KMS-11 (cell line): ENCODE data around the gene PNPLA7.
"Not testable (repeated sequence)": the region's sequence is repeated elsewhere in the genome, so short reads cannot be mapped to it uniquely, and the experiment has no call there.

ENCODE experiments used
- H2AFZ ChIP-seq: fragments of 200-600 bp; sonication (generic); 2 replicates; pipeline ENCODE4 v1.6.1; 2016; ENCODE audit warnings: antibody characterized with exemption, mixed run types, low read depth
- H3K27ac ChIP-seq: fragments of 200-600 bp; sonication (generic); 2 replicates; pipeline ENCODE4 v1.6.1; 2016; ENCODE audit warnings: mild to moderate bottlenecking, mixed run types
- H3K27me3 ChIP-seq: fragments of 200-600 bp; sonication (generic); 2 replicates; pipeline ENCODE4 v1.6.1; 2017; ENCODE audit warnings: mild to moderate bottlenecking, low read depth, mixed run types, moderate library complexity; ENCODE audit not compliant: insufficient read depth
- H3K36me3 ChIP-seq: fragments of 200-600 bp; sonication (generic); 2 replicates; pipeline ENCODE4 v1.6.1; 2017; ENCODE audit warnings: mild to moderate bottlenecking, mixed run types; ENCODE audit not compliant: insufficient read depth
- H3K4me1 ChIP-seq: fragments of 200-600 bp; sonication (generic); 2 replicates; pipeline ENCODE4 v1.6.1; 2016; ENCODE audit warnings: mild to moderate bottlenecking, low read depth, mixed run types; ENCODE audit not compliant: poor library complexity, severe bottlenecking
- H3K4me2 ChIP-seq: fragments of 200-600 bp; sonication (generic); 2 replicates; pipeline ENCODE4 v1.7.0; 2016; ENCODE audit warnings: mild to moderate bottlenecking, mixed run types
- H3K4me3 ChIP-seq: fragments of 200-600 bp; sonication (generic); IDR thresholded peaks from 2 replicates; pipeline ENCODE4 v1.6.1; 2017; ENCODE audit warnings: low read depth, low read length, mixed read lengths; ENCODE audit not compliant: insufficient read depth
- H3K79me2 ChIP-seq: fragments of 200-600 bp; sonication (generic); 2 replicates; pipeline ENCODE4 v1.6.1; 2016; ENCODE audit warnings: low read depth, mixed run types; ENCODE audit not compliant: insufficient read depth
- H3K9ac ChIP-seq: fragments of 200-600 bp; sonication (generic); 2 replicates; pipeline ENCODE4 v1.6.1; 2016; ENCODE audit warnings: mild to moderate bottlenecking, mixed run types
- H4K20me1 ChIP-seq: fragments of 200-600 bp; sonication (generic); 2 replicates; pipeline ENCODE4 v1.6.1; 2016; ENCODE audit warnings: mild to moderate bottlenecking, mixed run types; ENCODE audit not compliant: insufficient read depth
- TF ChIP-seq, protein P1 (sequence below): fragments of 200-600 bp; sonication (generic); conservative IDR thresholded peaks from 2 replicates; pipeline ENCODE4 v1.6.1; 2017; ENCODE audit warnings: low read depth, mild to moderate bottlenecking, antibody characterized with exemption, low read length, moderate library complexity, mixed read lengths

Gene PNPLA7

DNA sequence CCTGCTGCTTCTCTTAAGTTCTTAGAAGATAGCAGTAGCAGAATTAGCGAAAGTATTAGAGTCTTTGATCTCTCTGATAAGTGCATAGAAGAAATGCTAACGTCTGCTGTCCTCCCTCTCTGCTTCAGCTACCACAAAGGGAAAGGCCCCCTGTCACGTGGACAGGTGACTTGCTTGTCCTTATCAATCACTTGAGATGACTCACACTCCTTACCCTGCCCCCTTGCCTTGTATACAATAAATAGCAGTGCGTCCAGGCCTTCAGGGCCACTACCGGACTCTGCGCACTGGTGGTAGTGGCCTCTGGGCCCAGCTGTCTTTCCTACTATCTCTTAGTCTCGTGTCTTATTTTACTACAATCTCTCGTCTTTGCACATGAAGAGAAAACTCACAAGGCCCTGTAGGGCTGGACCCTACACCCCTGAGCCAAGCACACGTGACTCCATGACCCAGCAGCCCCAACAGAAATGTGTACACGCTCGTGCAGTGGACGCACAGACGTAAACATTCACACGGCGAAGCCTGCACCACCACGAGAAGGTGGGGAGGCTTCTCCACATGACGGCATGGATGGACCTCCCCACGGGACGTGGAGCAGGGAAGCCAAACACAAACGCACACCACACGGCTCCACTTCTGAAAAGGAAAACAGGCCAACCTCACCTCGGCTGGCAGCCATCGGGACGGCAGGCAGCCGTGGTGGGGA, 38.3 kb downstream of the PNPLA7 start:
- Histone ChIP-seq H2AFZ (no peak overlapping the region), H3K4me2 (peak overlapping the region; percentile 97), H3K4me3 (no peak overlapping the region), H3K4me1 (peaks cover 46% of the 10 kb centered on the region), H3K36me3 (no peaks in the 10 kb centered on the region), H3K27me3 (no peaks in the 10 kb centered on the region), H4K20me1 (no peaks in the 10 kb centered on the region), H3K9ac (no peak overlapping the region), H3K27ac (peak overlapping the region; percentile 91), H3K79me2 (no peaks in the 10 kb centered on the region)
- TF ChIP-seq, protein P1, sequence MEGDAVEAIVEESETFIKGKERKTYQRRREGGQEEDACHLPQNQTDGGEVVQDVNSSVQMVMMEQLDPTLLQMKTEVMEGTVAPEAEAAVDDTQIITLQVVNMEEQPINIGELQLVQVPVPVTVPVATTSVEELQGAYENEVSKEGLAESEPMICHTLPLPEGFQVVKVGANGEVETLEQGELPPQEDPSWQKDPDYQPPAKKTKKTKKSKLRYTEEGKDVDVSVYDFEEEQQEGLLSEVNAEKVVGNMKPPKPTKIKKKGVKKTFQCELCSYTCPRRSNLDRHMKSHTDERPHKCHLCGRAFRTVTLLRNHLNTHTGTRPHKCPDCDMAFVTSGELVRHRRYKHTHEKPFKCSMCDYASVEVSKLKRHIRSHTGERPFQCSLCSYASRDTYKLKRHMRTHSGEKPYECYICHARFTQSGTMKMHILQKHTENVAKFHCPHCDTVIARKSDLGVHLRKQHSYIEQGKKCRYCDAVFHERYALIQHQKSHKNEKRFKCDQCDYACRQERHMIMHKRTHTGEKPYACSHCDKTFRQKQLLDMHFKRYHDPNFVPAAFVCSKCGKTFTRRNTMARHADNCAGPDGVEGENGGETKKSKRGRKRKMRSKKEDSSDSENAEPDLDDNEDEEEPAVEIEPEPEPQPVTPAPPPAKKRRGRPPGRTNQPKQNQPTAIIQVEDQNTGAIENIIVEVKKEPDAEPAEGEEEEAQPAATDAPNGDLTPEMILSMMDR = no peak

DNA sequence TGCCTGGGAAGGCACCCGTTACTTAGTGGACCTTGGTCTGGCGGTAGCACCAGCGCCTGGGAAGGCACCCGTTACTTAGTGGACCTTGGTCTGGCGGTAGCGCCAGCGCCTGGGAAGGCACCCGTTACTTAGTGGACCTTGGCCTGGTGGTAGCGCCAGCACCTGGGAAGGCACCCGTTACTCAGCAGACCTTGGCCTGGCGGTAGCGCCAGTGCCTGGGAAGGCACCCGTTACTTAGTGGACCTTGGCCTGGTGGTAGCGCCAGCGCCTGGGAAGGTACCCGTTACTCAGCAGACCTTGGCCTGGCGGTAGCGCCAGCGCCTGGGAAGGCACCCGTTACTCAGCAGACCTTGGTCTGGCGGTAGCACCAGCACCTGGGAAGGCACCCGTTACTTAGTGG, 39.1 kb downstream of the PNPLA7 start:
- peaks cover 40% of the 10 kb centered on the region for H3K4me1 ChIP-seq
- not testable (repeated sequence) for H3K4me2 ChIP-seq, H3K27ac ChIP-seq, H3K79me2 ChIP-seq, H3K27me3 ChIP-seq, H3K9ac ChIP-seq, H4K20me1 ChIP-seq, H2AFZ ChIP-seq, H3K4me3 ChIP-seq, H3K36me3 ChIP-seq

DNA sequence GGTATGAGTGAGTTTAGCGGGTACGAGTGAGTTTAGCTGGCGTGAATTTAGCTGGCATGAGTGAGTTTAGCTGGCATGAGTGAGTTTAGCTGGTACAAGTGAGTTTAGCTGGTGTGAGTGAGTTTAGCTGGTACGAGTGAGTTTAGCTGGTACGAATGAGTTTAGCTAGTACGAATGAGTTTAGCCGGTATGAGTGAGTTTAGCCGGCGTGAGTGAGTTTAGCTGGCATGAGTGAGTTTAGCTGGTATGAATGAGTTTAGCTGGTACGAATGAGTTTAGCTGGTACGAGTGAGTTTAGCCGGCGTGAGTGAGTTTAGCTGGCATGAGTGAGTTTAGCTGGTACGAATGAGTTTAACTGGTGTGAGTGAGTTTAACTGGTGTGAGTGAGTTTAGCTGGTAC, 41.0 kb downstream of the PNPLA7 start:
- H4K20me1 ChIP-seq = no peaks in the 10 kb centered on the region
- H3K4me3 ChIP-seq = no peak overlapping the region
- no peaks in the 10 kb centered on the region for H3K27me3 ChIP-seq
- no peak overlapping the region for H2AFZ ChIP-seq
- no peak overlapping the region for H3K4me2 ChIP-seq
- H3K9ac ChIP-seq = no peak overlapping the region
- no peaks in the 10 kb centered on the region for H3K79me2 ChIP-seq
- H3K4me1 ChIP-seq = peaks cover 28% of the 10 kb centered on the region
- no peaks in the 10 kb centered on the region for H3K36me3 ChIP-seq
- TF ChIP-seq, protein P1 = no peak
- H3K27ac ChIP-seq = no peak overlapping the region

DNA sequence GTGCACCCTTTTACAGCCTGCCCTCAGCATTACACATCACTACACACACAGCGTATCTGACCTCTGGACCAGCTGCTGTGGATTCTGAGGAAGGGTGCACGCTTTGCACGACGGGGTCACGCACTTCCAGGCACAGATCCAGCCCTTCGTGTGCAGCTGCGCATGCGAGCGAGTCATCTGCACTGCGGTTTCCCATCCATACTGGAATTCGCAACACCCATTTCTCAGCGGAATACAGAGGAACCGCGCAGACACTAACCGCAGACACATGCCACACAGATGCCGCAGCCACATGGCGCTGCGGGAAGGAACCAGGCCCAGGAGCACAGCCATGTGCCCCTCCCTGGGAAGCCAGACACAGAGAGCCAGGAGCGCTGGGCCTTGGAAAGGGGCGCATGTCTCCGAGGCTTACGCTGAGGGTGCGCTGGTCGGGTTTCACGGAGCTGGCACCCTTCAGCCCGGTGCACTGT, 43.5 kb downstream of the PNPLA7 start:
- peaks cover 3% of the 10 kb centered on the region for H3K4me1 ChIP-seq
- no peaks in the 10 kb centered on the region for H3K79me2 ChIP-seq
- no peak overlapping the region for H3K4me2 ChIP-seq
- no peaks in the 10 kb centered on the region for H3K36me3 ChIP-seq
- H2AFZ ChIP-seq = no peak overlapping the region
- no peak overlapping the region for H3K9ac ChIP-seq
- TF ChIP-seq, protein P1 = no peak
- no peak overlapping the region for H3K4me3 ChIP-seq
- H3K27me3 ChIP-seq = no peaks in the 10 kb centered on the region
- no peak overlapping the region for H3K27ac ChIP-seq
- no peaks in the 10 kb centered on the region for H4K20me1 ChIP-seq

DNA sequence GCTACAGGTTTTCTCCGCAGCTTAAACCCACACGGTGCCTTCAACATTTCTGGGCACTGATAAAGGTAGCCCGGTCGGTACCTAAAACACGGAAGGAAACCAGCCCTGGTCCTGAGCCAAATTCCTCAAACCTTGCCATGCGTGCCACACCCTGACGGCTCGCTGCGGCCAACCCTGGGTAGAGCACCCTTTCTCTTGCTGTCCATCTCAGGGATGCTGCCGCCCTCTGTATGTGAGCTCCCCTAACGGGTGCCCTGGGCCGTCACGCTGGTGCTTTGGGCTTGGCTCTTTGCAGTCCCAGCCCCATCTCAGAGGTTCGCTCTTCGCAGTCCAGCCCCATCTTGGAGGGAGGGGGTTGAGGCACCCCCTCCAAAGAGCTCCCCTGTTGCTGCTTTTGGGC, 43.9 kb downstream of the PNPLA7 start:
- Histone ChIP-seq H3K4me3 (no peak overlapping the region), H2AFZ (no peak overlapping the region), H3K27me3 (no peaks in the 10 kb centered on the region), H3K4me2 (no peak overlapping the region), H4K20me1 (no peaks in the 10 kb centered on the region), H3K79me2 (no peaks in the 10 kb centered on the region), H3K27ac (no peak overlapping the region), H3K36me3 (no peaks in the 10 kb centered on the region), H3K9ac (no peak overlapping the region), H3K4me1 (no peaks in the 10 kb centered on the region)
- TF ChIP-seq, protein P1 = no peak
